HG02678 (cell line): Measurements from ENCODE around the gene PSMB4.
"Not testable (repeated sequence)": the region's sequence is repeated elsewhere in the genome, so short reads cannot be mapped to it uniquely, and the experiment has no call there.

Experiments
- ATAC-seq: cut with Tn5 transposase; IDR thresholded peaks from one replicate; pipeline ENCODE4 v1.9.1; 2021; ENCODE audit warnings: mild to moderate bottlenecking, moderate library complexity; ENCODE audit not compliant: unreplicated experiment

The PSMB4 gene

GRCh38 chr1:151437396-151437795 is 38.0 kb downstream of the PSMB4 start:
- ATAC-seq, result not testable (repeated sequence)

GRCh38 chr1:151443846-151444782 is 44.7 kb downstream of the PSMB4 start:
- no peak for ATAC-seq

DNA sequence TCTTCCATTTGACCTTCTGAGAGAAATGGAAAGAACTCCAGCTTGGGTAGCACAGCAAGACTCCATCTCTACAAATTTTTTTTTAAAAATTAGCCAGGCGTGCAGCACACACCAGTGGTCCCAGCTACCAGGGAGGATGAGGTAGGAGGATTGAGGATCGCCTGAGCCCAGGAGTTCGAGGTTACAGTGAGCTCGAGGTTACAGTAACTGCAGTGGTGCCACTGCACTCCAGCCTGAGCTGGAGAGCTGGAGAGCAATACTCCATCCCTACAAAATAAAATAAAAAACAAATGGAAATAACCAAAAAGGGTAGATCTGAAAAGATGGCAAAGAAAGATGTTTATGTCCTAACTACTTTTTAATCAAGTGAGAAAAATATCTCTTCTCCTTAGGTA is 45.4 kb downstream of the PSMB4 start:
- no peak for ATAC-seq

- ATAC-seq, result no peak
Observed at GRCh38 chr1:151447696-151448095, 48.3 kb downstream of the PSMB4 start.
